ENCODE results near the gene LRRC32.

GRCh38 chr11:76701294-76702040 lies 30.9 kb upstream of the LRRC32 start:
- TF ChIP-seq CTCF (conservative IDR thresholded peaks at IDR 0.05; ENCODE audit: low read depth in 2 of 2) (no peak), EZH2 (IDR thresholded peaks at IDR 0.05; ENCODE audit: low read depth, unreplicated experiment) (no peak), POLR2AphosphoS5 (IDR thresholded peaks at IDR 0.05; ENCODE audit: low read depth) (no peak), EZH2phosphoT487 (IDR thresholded peaks at IDR 0.05; ENCODE audit: unreplicated experiment) (no peak), JUNB (IDR thresholded peaks at IDR 0.05; ENCODE audit: unreplicated experiment) (no peak)
